ENCODE results near the gene VASH1. TPM values are rescaled to one million over a fixed set of nuclear protein-coding genes. Genes with fewer than 3 reads are reported as not detected.

The VASH1 gene
- total and polyA plus RNA-seq, 2 of the 13 experiments (the other 11 are each of a cell fraction or from before 2014, with no cell fraction given): 0.11 to 0.24 TPM

DNA sequence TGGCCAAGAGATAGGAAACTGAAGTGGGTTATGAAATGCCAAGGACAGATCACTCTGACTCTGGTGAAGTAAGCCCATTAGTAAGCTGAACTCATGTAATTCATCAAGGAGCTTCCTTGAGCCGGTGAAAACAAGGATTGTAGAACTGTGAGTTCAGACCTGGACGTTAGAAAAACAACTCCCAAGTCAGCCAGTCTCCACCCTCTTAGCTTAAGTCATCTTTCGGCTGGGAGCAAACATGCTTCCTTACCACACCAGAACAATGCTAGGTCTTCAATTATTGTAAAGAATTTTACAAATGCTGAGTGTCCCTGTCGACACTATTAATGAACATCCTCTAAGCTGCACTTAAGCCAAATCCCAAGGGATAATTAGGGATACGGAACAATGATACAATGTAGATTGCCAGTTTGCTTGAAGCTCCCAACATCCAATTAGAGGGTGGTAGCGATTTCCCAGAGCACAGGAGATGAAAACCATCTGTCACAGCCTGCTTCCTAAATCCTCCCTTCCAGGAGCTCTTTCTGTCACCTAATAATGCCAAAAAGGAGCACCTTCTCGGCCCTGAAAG lies 45.7 kb upstream of the VASH1 start:
- 22% methylated on average over 7 of the region's 7 CpGs for WGBS (ENCODE audit: low lambda C conversion rate)
- no peaks in the 10 kb centered on the region for H4K20me1 ChIP-seq (ENCODE audit: insufficient read depth, low read length)
- TF ChIP-seq, protein P1, sequence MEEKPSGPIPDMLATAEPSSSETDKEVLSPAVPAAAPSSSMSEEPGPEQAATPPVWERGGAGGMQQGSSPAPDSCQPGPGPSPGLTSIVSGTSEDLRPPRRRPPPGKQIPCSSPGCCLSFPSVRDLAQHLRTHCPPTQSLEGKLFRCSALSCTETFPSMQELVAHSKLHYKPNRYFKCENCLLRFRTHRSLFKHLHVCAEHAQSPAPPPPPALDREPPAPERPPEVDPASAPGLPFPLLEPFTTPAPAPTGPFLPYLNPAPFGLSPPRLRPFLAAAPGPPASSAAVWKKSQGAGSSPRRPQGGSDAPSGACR (CRISPR knock-in tag; IDR thresholded peaks at IDR 0.05): no peak
- TF ChIP-seq TGIF2 (CRISPR knock-in tag; IDR thresholded peaks at IDR 0.05) (no peak), MLLT10 (CRISPR knock-in tag; IDR thresholded peaks at IDR 0.05) (no peak)
- peaks cover 0 to 4% of the 10 kb centered on the region in 2 experiments; a peak in 2 of 5 replicates for H3K27me3 ChIP-seq (ENCODE audit: control insufficient read depth in 1 of 2, insufficient read depth in 2 of 2, low read length in 2 of 2)
- BruUV-seq (replicated peaks): no TSS peak
- no peaks in the 10 kb centered on the region for H3K9me3 ChIP-seq (ENCODE audit: low read length)
- no peak overlapping the region for H3K4me3 ChIP-seq (replicated peaks in 1 of 3; ENCODE audit: insufficient read depth in 1 of 3, low read depth in 2 of 3, low read length in 3 of 3)
- no peak overlapping the region for H3K9ac ChIP-seq (ENCODE audit: insufficient read depth, low read depth, low read length)
- ATAC-seq (no peak), DNase-seq (ENCODE audit: low spot score) (no peak), FAIRE-seq (no peak)
- CTCF ChIA-PET (ENCODE audit: low intra/inter-chr PET ratio, low total read pairs): no interaction called here
- no peak overlapping the region for H3K27ac ChIP-seq (ENCODE audit: extremely low read length, insufficient read depth, low read length)
- H2AFZ ChIP-seq (ENCODE audit: low read length): no peak overlapping the region
- POLR2A ChIA-PET: no interaction called here
- H3K79me2 ChIP-seq (ENCODE audit: insufficient read depth, low read length): no peaks in the 10 kb centered on the region
- in situ Hi-C loops (cut with HindIII; ENCODE audit: extremely low pct_ligation_motif_present, low pct_unique_long_range_greater_than_20kb): no loop called here
- H3K4me2 ChIP-seq (ENCODE audit: low read depth, low read length): no peak overlapping the region
- peaks cover 9% of the 10 kb centered on the region for H3K4me1 ChIP-seq (ENCODE audit: insufficient read depth, low read length)
- no peaks in the 10 kb centered on the region for H3K36me3 ChIP-seq (replicated peaks in 1 of 2; ENCODE audit: control insufficient read depth in 1 of 2, insufficient read depth in 2 of 2, low read length in 2 of 2)
- intact Hi-C loops (cut with micrococcal nuclease; ENCODE audit: unreplicated experiment): no loop called here

DNA sequence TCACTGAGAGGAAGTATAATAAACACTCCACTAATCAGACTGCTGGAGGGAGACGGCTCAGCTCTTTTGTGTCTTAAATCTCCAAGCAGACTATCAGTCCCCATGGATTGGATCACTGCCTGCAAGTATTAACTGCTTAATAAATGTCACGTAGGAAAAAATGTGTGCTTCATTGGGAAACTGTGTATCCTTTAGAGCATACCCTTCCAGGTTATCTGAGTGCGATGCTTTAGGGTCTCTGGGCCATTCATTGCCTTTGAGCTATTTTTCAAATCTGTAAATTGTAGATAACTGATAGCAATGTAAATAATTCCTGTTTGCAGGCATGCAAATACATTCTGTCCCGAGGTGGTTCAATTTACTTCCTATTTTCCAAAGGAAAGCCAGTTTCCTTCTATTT lies 45.0 kb upstream of the VASH1 start:
- Histone ChIP-seq H3K4me3 (replicated peaks in 1 of 3; ENCODE audit: insufficient read depth in 1 of 3, low read depth in 2 of 3, low read length in 3 of 3) (no peak overlapping the region), H3K79me2 (ENCODE audit: insufficient read depth, low read length) (no peaks in the 10 kb centered on the region), H3K27ac (ENCODE audit: extremely low read length, insufficient read depth, low read length) (no peak overlapping the region), H3K4me2 (ENCODE audit: low read depth, low read length) (no peak overlapping the region), H3K27me3 (ENCODE audit: control insufficient read depth in 1 of 2, insufficient read depth in 2 of 2, low read length in 2 of 2) (peaks cover 0 to 4% of the 10 kb centered on the region in 2 experiments; a peak in 2 of 5 replicates), H4K20me1 (ENCODE audit: insufficient read depth, low read length) (no peaks in the 10 kb centered on the region), H3K36me3 (replicated peaks in 1 of 2; ENCODE audit: control insufficient read depth in 1 of 2, insufficient read depth in 2 of 2, low read length in 2 of 2) (no peaks in the 10 kb centered on the region), H2AFZ (ENCODE audit: low read length) (no peak overlapping the region), H3K4me1 (ENCODE audit: insufficient read depth, low read length) (peaks cover 14% of the 10 kb centered on the region), H3K9ac (ENCODE audit: insufficient read depth, low read depth, low read length) (no peak overlapping the region), H3K9me3 (ENCODE audit: low read length) (no peaks in the 10 kb centered on the region)
- ChIA-PET CTCF (ENCODE audit: low intra/inter-chr PET ratio, low total read pairs) (no interaction called here), POLR2A (no interaction called here)
- intact Hi-C loops (cut with micrococcal nuclease; ENCODE audit: unreplicated experiment) (no loop called here), in situ Hi-C loops (cut with HindIII; ENCODE audit: extremely low pct_ligation_motif_present, low pct_unique_long_range_greater_than_20kb) (no loop called here)
- FAIRE-seq: no peak
- WGBS (ENCODE audit: low lambda C conversion rate): 27% methylated on average over 4 of the region's 4 CpGs
- TF ChIP-seq RELA (CRISPR knock-in tag; IDR thresholded peaks at IDR 0.05) (no peak), ZBTB21 (CRISPR knock-in tag; IDR thresholded peaks at IDR 0.05) (no peak), TBP (CRISPR knock-in tag; IDR thresholded peaks at IDR 0.05) (no peak), PCBP2 (optimal IDR thresholded peaks at IDR 0.05; ENCODE audit: low read depth, low read length, poor library complexity, severe bottlenecking) (no peak), AKAP8 (CRISPR knock-in tag; IDR thresholded peaks at IDR 0.05) (no peak), MAF1 (CRISPR knock-in tag; IDR thresholded peaks at IDR 0.05; ENCODE audit: borderline replicate concordance) (no peak), ZNF326 (CRISPR knock-in tag; IDR thresholded peaks at IDR 0.05; ENCODE audit: borderline replicate concordance) (no peak), NFIC (IDR thresholded peaks at IDR 0.05; ENCODE audit: low read length) (no peak), SNAI1 (CRISPR knock-in tag; IDR thresholded peaks at IDR 0.05; ENCODE audit: borderline replicate concordance) (no peak), ZNF841 (CRISPR knock-in tag; IDR thresholded peaks at IDR 0.05; ENCODE audit: borderline replicate concordance) (no peak)
- TF ChIP-seq, protein P2, sequence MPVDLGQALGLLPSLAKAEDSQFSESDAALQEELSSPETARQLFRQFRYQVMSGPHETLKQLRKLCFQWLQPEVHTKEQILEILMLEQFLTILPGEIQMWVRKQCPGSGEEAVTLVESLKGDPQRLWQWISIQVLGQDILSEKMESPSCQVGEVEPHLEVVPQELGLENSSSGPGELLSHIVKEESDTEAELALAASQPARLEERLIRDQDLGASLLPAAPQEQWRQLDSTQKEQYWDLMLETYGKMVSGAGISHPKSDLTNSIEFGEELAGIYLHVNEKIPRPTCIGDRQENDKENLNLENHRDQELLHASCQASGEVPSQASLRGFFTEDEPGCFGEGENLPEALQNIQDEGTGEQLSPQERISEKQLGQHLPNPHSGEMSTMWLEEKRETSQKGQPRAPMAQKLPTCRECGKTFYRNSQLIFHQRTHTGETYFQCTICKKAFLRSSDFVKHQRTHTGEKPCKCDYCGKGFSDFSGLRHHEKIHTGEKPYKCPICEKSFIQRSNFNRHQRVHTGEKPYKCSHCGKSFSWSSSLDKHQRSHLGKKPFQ (CRISPR knock-in tag; IDR thresholded peaks at IDR 0.05; ENCODE audit: insufficient replicate concordance): no peak
- no TSS peak for BruUV-seq (replicated peaks)
- no peak for DNase-seq (ENCODE audit: low spot score)
- no peak for ATAC-seq
